Measurements from ENCODE around the gene MYL12B. TPM values are rescaled to one million over a fixed set of nuclear protein-coding genes. Genes with fewer than 3 reads are reported as not detected.

The MYL12B gene
- total RNA-seq, 1 experiment from 2014 or later: 166 TPM

DNA sequence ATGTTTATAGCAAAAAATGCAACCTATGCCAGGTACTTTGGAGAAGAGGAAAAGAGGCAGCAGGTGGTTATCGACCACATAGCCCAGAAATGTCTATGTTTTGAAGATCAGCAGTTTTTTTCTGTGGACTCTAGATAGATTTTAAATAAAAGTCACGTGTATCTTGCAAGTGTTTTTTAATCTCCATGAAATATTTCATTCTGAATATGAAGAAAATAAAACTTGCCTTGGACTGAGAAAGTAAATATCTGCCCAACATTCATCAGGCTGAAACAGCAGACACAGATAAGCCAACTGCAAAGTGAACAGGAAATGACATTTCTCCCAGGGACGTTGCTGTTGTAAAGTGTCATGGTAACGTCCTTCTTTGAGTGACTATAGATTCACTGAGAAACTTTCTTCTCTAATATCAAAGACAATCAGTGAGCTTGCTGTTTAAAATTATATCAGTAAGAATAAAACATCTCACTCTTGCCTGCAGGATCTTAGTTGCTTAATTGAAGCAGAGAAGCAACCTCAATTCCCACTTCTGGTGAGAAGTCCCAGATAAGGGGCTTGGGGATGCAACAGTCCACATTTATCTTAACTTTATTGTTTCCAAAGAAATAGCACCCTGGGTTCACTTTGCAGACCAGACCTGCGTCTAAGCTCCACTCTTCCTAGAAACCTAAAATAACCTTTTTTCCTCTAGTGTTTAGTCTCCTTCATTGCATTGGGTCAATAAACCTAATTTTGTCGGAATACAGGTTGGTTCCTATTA is 48.5 kb upstream of the MYL12B start:
- Histone ChIP-seq H2AFZ (ENCODE audit: low read length) (no peak overlapping the region), H3K9me3 (ENCODE audit: control insufficient read depth, low read depth, low read length) (no peaks in the 10 kb centered on the region), H2BK5ac (ENCODE audit: insufficient read length, low read length) (no peak overlapping the region), H4K91ac (ENCODE audit: insufficient read length, low read depth, low read length) (no peak overlapping the region), H3K4me1 (ENCODE audit: insufficient read depth, low read length) (peaks cover 2% of the 10 kb centered on the region; the same call in 1 of the 2 replicates), H2BK20ac (ENCODE audit: low read depth, low read length, poor library complexity, severe bottlenecking) (no peak overlapping the region), H3K27ac (ENCODE audit: insufficient read length, low read depth, low read length) (no peak overlapping the region), H3K18ac (ENCODE audit: insufficient read length, low read depth, low read length) (no peak overlapping the region), H3K23ac (ENCODE audit: insufficient read length, low read depth, low read length) (no peak overlapping the region), H3K4me2 (ENCODE audit: insufficient read depth, insufficient read length, low read length) (no peak overlapping the region), H3K14ac (ENCODE audit: insufficient read depth, low read length) (no peak overlapping the region), H3K23me2 (ENCODE audit: insufficient read length, low read depth, low read length, poor library complexity, severe bottlenecking) (no peaks in the 10 kb centered on the region), H3K56ac (ENCODE audit: insufficient read length, low read depth, low read length) (no peak overlapping the region), H4K8ac (replicated peaks; ENCODE audit: insufficient read length, low read depth, low read length) (no peak overlapping the region), H3K27me3 (ENCODE audit: insufficient read depth, low read length) (no peaks in the 10 kb centered on the region), H3K79me2 (ENCODE audit: insufficient read depth, low read length) (no peaks in the 10 kb centered on the region), H2AK5ac (ENCODE audit: insufficient read length, low read length) (no peak overlapping the region), H3K79me1 (ENCODE audit: insufficient read depth, low read depth, low read length, poor library complexity, severe bottlenecking) (no peaks in the 10 kb centered on the region), H2BK12ac (ENCODE audit: insufficient read length, low read depth, low read length) (no peak overlapping the region), H3K4ac (ENCODE audit: low read depth, low read length) (no peak overlapping the region), H3T11ph (ENCODE audit: low read length) (no peak overlapping the region), H2BK120ac (ENCODE audit: low read depth, low read length, poor library complexity, severe bottlenecking) (no peak overlapping the region), H3K9ac (ENCODE audit: extremely low read depth, insufficient read length, low read length) (no peak overlapping the region), H4K5ac (ENCODE audit: insufficient read length, low read depth, low read length) (no peak overlapping the region), H2BK15ac (ENCODE audit: low read depth, low read length) (no peak overlapping the region), H4K20me1 (ENCODE audit: control insufficient read depth, insufficient read depth, insufficient read length) (no peaks in the 10 kb centered on the region)
- H3K4me1 Mint-ChIP-seq: peaks cover 9 to 10% of the 10 kb centered on the region in 2 experiments
- no peak overlapping the region; a peak in 2 of 7 replicates for H3K27ac Mint-ChIP-seq
- DNase-seq: no peak
- H3K36me3 Mint-ChIP-seq (ENCODE audit: insufficient read depth in 1 of 3, low read depth in 3 of 3): no peaks in the 10 kb centered on the region
- no peaks in the 10 kb centered on the region for H3K27me3 Mint-ChIP-seq (ENCODE audit: low read depth)
- no peaks in the 10 kb centered on the region for H3K9me3 Mint-ChIP-seq
- no CpG with 5 or more reads among the region's 6 CpGs for WGBS (ENCODE audit: extremely low coverage, insufficient read length, low lambda C conversion rate)
- no peak for TF ChIP-seq CTCF (conservative IDR thresholded peaks at IDR 0.05)
- no peak overlapping the region for H3K4me3 Mint-ChIP-seq

Data from H9 (cell line).